HG03159 (cell line): ENCODE results near the gene LDLRAD4.

ENCODE experiments used
- ATAC-seq: cut with Tn5 transposase; IDR thresholded peaks from one replicate; pipeline ENCODE4 v1.9.1; 2021; ENCODE audit warnings: mild to moderate bottlenecking, moderate library complexity; ENCODE audit not compliant: unreplicated experiment

LDLRAD4 gene

GRCh38 chr18:13302457-13303225 is 84.1 kb downstream of the LDLRAD4 start:
- no peak for ATAC-seq

DNA sequence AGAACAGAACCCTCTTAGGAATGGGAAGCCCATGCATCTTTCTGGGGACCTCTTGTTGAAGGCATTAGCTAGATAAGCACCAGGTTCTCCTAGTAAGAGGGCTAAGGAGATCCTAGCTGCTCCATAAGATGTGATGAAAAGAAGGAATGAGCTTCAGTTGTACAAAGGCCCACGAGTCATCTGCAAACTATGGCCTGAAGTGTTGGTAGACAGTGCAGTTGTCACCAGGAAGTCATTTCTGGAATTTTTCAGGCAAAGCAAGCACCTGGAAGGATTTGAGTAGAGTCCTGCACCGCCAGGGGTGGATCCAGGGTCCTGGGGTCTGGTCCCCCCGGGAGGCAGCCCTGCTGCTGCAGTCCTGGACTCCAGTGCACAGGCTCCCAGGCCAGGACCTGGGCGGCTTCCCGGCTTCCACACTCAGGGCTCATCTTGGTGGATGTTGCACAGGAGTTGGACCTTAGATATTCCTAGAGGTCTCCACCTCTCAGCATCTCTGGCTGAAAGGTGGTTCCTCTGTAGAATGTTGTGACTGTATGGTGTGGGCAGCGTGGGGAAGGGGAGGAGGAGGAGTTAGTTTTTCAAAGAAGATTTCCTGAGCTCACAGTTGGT is 85.3 kb downstream of the LDLRAD4 start:
- no peak for ATAC-seq

DNA sequence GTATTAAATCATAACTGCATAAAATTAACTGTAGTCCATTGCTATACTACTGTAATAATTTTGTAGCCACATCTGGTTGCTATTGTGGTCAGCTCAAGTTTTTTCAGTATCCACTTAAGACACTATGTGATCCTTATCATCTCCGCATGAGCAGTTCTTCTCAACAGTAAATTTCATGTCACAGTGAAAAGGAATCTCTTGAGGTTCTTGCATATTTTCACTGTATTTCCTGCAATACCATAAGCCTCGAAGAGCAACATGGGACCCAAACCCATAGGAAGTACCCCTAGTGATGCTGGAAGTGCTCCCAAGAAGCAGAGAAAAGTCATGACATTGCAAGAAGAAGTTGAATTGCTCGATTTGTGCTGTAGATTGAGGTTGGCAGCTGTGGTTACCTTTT is 86.7 kb downstream of the LDLRAD4 start:
- ATAC-seq = no peak

DNA sequence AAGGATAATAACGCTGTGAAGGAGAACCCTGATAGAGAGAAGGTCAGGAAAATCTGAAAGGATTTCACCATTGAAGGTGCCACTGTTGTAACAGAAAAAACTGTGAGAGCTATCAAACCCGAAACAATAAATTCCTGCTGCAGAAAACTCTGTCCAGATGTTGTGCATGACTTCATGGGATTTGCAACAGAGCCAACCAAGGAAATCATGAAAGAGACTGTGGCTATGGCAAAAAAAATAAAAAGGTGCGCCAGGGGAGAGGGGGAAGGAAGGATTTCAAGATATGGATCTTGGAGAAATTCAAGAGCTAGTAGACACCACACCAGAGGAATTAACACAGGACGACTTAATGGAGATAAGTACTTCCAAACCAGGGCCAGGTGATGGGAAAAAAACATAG is 88.0 kb downstream of the LDLRAD4 start:
- no peak for ATAC-seq

GRCh38 chr18:13308369-13308768 is 89.8 kb downstream of the LDLRAD4 start:
- no peak for ATAC-seq

GRCh38 chr18:13309031-13309747 is 90.6 kb downstream of the LDLRAD4 start:
- ATAC-seq = no peak

- ATAC-seq = no peak
These were observed 91.4 kb downstream of the LDLRAD4 start for GRCh38 chr18:13309748-13310670.

GRCh38 chr18:13311193-13311592 is 92.6 kb downstream of the LDLRAD4 start:
- no peak for ATAC-seq

DNA sequence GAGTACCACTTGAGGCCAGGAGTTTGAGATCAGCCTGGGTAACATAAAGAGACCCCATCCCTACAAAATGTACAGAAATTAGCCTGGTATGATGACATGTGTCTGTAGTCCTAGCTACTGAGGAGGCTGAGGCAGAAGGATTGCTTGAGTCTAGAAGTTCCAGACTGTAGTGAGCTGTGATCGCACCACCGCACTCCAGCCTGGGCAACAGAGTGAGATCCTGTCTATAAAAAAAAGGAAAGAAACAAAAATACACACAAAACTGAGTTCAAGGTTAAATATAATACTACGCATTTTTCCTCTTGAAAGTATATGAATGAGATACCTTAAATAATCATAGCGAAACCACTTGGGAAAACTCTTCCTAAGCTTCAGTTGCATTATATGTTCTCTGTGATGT is 94.0 kb downstream of the LDLRAD4 start:
- ATAC-seq = no peak

DNA sequence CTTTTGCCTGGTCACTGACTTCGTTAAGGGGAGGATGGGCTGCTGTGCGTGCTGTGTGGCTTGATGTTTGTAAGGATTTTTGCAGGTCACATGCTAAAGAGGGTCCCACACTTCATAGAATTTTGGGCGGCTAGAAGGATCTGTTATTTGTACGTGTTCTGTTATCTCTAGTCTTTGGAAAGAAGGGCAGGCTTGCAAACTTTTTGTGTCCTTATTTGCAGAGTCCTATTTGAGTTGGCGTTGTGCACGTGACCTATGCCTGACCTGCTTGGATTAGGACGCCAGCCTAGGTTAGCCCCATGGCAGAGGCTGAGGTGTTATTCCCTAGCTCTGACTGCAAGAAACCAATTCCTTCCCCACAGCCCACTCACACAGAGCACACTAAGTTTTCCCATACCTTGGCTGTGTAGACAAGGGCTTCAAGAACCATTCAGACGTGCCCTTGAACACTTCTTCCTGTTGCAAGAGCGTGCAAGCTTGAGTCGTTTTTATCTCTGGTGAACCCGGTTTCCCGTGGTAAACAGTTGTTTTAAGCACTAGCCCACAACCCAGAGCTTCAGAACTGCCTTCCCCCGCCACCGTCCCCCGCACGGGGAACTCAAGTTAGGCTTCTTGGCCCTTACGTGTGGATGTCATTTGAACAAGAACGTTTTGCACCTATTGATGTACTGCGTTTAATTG is 94.6 kb downstream of the LDLRAD4 start:
- ATAC-seq = no peak

- ATAC-seq = no peak
These were observed 96.4 kb downstream of the LDLRAD4 start for GRCh38 chr18:13315000-13315399.

GRCh38 chr18:13316063-13316462 is 97.5 kb downstream of the LDLRAD4 start:
- ATAC-seq = no peak

DNA sequence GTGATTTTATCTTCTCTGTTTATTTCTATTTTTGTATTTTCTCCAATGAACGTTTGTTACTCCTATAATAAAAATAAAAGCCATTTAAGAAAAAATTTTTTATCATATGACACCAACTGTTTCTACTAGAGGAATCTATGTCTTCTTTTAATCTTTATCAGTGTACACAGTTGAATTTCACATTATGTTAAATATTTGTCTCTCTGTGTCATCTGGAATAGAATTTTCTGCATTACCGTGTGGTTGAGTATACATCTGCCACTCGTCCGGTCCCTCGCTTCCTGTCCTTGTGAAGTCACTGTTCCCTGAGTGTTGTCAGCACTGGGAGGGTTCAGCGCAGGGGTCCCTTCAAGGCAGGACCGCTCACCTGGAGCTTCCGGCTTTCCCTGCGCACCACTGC is 99.2 kb downstream of the LDLRAD4 start:
- ATAC-seq = no peak

DNA sequence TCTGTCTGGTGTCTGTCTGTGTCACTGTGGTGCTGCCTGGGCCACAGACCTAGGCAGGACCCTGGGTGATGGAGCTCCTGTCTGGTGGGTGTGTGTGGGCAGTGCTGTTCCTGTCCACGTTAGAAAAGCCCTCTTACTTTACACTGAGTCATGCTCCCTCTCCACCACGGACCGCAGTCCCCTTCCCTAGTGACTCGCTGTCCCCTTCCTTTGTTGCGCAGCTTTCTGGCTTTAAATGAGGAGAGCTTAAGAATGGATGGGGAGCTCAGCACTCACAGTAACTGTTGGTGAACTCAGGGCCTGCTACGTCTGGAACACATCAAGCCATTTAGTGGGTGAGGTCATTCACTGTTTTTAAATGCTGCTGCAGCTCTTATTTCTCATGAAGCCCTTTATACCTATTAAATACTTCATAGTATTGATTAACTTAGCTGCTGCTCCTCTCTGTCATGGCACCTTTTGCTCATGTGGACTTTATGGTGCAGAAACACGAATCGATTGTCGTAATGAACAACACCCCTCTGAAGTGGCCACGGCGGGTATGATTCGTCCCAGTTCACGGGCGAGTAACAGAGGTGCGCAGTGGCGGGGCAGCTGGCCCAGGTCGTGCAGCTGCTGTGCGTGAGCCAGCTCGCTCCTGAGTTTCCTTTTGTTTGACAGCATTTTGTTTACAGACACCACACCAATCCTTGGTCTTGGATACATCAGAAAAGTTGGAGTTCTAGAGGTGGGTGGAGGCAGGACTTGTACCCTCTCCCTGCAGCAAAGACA is 100.4 kb downstream of the LDLRAD4 start:
- ATAC-seq = no peak

GRCh38 chr18:13319629-13320028 is 101.1 kb downstream of the LDLRAD4 start:
- no peak for ATAC-seq

GRCh38 chr18:13320096-13320495 is 101.5 kb downstream of the LDLRAD4 start:
- no peak for ATAC-seq

GRCh38 chr18:13320891-13321425 is 102.4 kb downstream of the LDLRAD4 start:
- ATAC-seq = no peak

DNA sequence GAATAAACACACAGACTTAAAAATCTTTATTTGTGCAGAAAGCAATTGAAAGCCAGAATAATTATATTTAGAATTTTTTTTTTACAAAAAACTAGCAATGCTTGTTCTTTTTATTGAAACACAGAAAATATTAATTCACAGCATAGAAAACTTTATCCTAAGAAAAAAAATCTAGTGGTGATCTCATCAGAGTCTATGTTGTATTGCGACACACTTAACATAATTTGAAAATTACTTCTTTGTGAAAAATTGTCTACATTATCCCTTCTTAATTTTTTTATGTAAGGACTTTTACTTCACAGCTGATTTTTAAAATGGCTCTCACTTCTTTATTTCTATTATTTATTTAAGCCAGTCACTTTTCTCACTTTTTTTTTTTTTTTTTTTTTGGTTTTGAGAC is 103.4 kb downstream of the LDLRAD4 start:
- no peak for ATAC-seq

GRCh38 chr18:13323186-13323585 is 104.6 kb downstream of the LDLRAD4 start:
- no peak for ATAC-seq
